ENCODE results near the gene NPHP4.

Gene NPHP4

DNA sequence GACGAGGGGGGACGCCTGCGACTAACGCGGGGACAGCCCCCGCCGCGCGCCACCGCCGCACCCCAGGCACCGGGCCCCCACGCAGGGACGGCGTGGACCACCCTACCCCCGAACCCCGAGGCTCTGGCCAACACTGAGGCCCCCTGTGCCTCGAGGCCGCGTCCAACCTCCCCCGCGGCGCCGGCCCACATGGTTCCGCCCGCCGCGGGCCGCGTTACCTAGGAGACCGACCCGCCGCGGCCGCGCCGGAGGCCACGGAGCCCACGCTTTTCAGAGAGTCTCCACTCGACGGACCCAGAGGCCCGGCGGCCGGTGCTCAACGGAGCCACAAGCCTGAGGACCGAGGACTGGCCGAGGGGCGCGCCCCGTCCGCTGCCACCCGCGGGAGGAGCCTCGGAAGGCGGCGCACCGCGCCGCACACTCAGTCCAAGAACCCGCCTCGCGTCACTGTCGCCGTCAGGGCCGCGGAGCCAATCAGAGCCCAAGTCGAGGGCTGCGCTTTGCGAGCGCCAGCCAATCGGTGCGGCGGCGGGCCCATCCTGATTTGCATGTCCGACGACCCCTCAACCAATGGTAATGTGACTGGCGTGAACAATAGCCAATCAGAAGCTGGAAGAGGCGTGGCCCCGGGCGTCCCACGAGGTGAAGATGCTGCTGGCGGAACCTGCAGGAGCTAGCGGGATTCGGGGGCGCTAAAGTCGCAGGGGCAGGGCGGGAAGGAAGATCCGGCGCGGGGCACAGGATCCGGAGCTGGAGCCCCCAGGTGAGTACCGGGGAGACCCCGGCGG, at the start of gene NPHP4:
NPHP4 (minus strand) TSS at position 400 of the 788 bp plus-strand sequence. CDS start 6,136 bp downstream, outside the sequence.
- Histone ChIP-seq H3K27ac (peak within 1 kb of the TSS; percentile 89), H3K36me3 (replicated peaks) (no peaks in the 10 kb centered on the region), H3K27me3 (replicated peaks) (no peaks in the 10 kb centered on the region), H3K4me3 (ENCODE audit: low read depth, low read length) (peak within 1 kb of the TSS; percentile 67)
- TF ChIP-seq, protein P1, sequence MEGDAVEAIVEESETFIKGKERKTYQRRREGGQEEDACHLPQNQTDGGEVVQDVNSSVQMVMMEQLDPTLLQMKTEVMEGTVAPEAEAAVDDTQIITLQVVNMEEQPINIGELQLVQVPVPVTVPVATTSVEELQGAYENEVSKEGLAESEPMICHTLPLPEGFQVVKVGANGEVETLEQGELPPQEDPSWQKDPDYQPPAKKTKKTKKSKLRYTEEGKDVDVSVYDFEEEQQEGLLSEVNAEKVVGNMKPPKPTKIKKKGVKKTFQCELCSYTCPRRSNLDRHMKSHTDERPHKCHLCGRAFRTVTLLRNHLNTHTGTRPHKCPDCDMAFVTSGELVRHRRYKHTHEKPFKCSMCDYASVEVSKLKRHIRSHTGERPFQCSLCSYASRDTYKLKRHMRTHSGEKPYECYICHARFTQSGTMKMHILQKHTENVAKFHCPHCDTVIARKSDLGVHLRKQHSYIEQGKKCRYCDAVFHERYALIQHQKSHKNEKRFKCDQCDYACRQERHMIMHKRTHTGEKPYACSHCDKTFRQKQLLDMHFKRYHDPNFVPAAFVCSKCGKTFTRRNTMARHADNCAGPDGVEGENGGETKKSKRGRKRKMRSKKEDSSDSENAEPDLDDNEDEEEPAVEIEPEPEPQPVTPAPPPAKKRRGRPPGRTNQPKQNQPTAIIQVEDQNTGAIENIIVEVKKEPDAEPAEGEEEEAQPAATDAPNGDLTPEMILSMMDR (IDR thresholded peaks at IDR 0.05; ENCODE audit: low read depth, low read length, missing control alignments) = no peak
- in situ Hi-C loops (cut with HindIII; ENCODE audit: low pct_ligation_motif_present, low sequenced_read_pairs) = no loop called here
- DNase-seq = peak; percentile 100

DNA sequence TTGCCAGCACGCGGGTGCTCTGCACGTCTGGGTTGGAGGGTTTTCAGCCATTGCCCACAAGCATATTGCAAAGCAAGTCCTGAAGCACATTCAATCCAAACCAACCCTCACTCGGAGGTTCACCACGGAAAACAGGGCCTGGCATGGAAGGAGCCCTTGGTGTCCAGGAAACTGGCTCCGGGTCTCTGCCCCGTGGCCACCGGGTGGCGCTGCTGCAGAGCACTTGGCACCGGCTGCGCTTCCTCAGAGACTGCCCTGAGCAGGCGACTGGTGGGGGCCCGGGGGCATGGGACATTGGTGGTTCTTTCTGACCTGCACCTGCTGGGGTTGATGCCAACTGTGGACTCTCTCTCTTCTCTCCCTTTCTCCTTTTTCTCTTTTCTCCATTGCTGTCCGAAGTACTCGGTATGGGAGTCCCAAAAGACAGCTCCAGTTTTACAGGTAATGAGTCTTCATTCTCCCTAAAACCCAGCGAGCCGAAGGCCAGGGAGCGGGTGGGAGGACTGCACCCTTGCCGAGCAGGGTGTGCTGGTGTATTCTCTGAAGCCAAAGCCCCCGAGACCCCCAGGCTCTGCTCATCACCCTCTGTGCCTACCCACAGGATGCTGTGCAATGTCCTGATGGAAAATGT, 49.3 kb upstream of the NPHP4 start:
- in situ Hi-C loops (cut with HindIII; ENCODE audit: low pct_ligation_motif_present, low sequenced_read_pairs) = no loop called here
- Histone ChIP-seq H3K27me3 (replicated peaks) (peaks cover 20% of the 10 kb centered on the region), H3K27ac (no peak overlapping the region), H3K36me3 (replicated peaks) (no peaks in the 10 kb centered on the region), H3K4me3 (ENCODE audit: low read depth, low read length) (no peak overlapping the region)
- TF ChIP-seq, protein P1 (IDR thresholded peaks at IDR 0.05; ENCODE audit: low read depth, low read length, missing control alignments) = peak; percentile 77
- DNase-seq = peak; percentile 16

DNA sequence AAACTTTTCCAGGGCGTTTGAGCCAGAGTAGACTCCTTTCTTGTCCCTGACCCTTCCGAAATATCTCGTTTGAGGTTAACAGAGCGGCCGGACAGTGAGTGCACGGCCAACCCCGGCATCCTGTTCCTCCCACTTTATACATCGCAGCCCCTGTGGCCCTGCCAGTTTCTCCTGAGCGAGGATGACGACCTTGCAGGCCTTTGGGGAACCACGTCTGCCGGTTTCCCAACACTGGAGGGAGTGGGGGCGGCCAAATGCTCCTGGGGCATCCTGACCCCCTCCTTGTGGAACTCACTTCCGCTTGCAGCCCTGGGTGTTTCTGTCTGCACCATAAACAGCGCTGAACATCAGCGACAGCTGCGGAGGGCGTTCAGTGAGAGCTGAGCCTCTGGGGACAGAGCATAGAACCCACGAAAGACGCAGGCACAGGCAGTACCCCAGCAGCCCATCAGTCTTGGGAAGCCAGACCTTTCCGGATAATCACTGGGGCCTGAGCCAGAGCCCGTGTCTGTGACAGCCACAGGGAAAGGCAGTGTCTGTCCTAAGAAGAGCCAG, 48.7 kb upstream of the NPHP4 start:
- in situ Hi-C loops (cut with HindIII; ENCODE audit: low pct_ligation_motif_present, low sequenced_read_pairs) = no loop called here
- TF ChIP-seq, protein P1 (IDR thresholded peaks at IDR 0.05; ENCODE audit: low read depth, low read length, missing control alignments) = no peak

DNA sequence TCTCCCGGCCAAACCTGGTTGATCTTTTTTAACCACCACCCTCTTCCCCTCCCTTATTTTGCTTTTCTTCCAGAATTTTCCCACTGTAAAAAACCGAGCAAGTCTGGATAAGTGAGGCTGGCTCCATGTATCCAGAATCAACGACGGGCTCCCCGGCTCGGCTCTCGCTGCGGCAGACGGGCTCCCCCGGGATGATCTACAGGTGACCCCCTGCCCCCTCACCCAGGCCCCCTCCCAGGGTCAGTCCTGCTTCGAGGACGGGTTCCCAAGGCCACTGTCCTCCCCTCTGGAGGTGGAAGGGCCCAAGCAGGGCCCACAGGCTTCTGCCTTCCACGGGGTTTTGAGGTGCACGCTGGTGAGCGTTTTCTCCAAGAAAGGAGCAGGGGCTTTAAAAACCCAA, 48.2 kb upstream of the NPHP4 start:
- no peak overlapping the region for H3K4me3 ChIP-seq (ENCODE audit: low read depth, low read length)
- TF ChIP-seq, protein P1 (IDR thresholded peaks at IDR 0.05; ENCODE audit: low read depth, low read length, missing control alignments) = no peak
- no peak overlapping the region for H3K27ac ChIP-seq
- peaks cover 20% of the 10 kb centered on the region for H3K27me3 ChIP-seq (replicated peaks)
- in situ Hi-C loops (cut with HindIII; ENCODE audit: low pct_ligation_motif_present, low sequenced_read_pairs) = no loop called here
- H3K36me3 ChIP-seq (replicated peaks) = no peaks in the 10 kb centered on the region
- no peak for DNase-seq

More for the DNA sequence above, 48.7 kb upstream of the NPHP4 start:
- no peak overlapping the region for H3K27ac ChIP-seq
- no peak for DNase-seq
- no peak overlapping the region for H3K4me3 ChIP-seq (ENCODE audit: low read depth, low read length)
- H3K27me3 ChIP-seq (replicated peaks) = peaks cover 20% of the 10 kb centered on the region
- no peaks in the 10 kb centered on the region for H3K36me3 ChIP-seq (replicated peaks)

DNA sequence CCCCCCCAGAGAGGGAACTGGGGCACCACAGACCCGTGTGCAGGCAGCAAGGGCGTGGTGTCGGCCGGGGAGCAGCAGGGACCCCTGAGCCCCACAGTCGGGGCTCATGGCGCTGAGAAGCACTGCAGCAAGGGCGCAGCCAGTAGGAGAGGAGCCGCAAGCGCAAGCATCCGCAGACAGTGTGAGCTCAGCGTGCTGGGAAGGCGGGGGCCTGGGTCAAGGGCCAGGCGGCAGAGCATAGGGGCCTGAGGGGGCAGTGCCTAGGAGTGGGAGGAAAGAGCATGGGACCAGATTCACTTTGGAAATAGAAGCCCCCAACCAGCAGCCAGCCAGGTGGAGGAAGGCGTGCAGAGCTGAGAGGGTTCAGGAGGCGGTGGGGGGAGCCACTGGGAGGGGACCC, 46.8 kb upstream of the NPHP4 start:
- in situ Hi-C loops (cut with HindIII; ENCODE audit: low pct_ligation_motif_present, low sequenced_read_pairs) = no loop called here
- Histone ChIP-seq H3K27ac (no peak overlapping the region), H3K27me3 (replicated peaks) (peaks cover 26% of the 10 kb centered on the region), H3K4me3 (ENCODE audit: low read depth, low read length) (no peak overlapping the region), H3K36me3 (replicated peaks) (no peaks in the 10 kb centered on the region)
- DNase-seq = no peak
- TF ChIP-seq, protein P1 (IDR thresholded peaks at IDR 0.05; ENCODE audit: low read depth, low read length, missing control alignments) = no peak

All from brain microvascular endothelial cell (primary cell).